GM12872 (cell line): ENCODE measurements around the gene SHKBP1.
A peak's percentile ranks its signal among the peaks of the same experiment; 100 is the strongest.

Source experiments
- CTCF ChIP-seq: IDR thresholded peaks from 3 replicates; pipeline ENCODE4 v1.5.1; 2011; ENCODE audit warnings: low read depth, mild to moderate bottlenecking, low read length, moderate library complexity; ENCODE audit not compliant: insufficient read depth

SHKBP1 gene

DNA sequence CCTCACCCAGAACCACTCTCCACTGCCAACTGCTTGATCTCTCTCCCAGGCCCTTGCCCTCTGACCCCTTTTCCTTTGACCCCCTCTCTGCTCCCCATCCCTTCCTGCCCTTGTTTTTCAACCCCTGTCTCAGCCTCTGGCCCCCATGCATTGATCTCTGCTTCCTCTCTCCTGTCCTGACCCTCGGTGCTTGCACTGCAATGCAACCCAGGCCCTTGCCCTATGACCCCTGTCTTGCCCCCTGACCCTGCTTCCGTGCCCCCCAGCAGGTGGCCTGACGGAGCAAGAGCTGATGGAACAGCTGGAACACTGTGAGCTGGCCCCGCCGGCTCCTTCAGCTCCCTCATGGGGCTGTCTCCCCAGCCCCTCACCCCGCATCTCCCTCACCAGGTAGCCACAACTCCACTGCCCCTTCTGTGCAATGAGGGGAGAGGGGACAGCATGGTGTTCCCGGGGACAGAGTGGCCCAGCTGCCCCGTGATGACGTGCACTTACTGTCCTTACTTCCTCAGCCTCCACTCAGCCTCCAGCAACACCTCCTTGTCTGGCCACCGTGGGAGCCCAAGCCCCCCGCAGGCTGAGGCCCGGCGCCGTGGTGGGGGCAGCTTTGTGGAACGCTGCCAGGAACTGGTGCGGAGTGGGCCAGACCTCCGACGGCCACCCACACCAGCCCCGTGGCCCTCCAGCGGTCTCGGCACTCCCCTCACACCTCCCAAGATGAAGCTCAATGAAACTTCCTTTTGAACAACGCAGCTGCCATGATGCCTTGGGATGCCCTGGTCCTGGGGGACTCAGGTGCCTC lies 14.0 kb downstream of the SHKBP1 start:
- TF ChIP-seq CTCF: no peak

GRCh38 chr19:40592170-40592569 lies 15.5 kb downstream of the SHKBP1 start:
- no peak for TF ChIP-seq CTCF

- no peak for TF ChIP-seq CTCF
Observed at GRCh38 chr19:40594255-40594654, 17.6 kb downstream of the SHKBP1 start.

DNA sequence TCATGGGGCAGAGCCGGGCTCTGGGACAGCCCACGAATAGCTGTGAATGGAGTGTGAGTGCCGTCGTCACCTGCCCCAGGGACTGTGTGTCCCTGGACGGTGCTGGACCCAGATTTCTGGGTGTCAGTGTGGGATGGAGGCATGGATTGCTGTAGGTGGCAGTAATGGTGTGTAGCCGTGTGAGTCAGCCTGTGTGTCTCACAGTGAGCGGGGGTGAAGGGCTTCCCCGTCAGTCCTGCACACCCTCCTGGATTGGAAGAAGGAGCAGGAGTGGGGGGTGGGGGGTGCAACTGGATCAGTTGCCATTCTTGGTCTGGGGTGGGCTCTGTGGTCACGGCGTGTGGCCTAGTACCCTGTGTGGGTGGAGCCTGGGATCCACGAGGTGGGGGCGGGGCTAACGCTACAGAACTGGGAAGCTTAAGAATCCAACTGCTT lies 18.0 kb downstream of the SHKBP1 start:
- 0 out of 3 replicates have a peak, but pooled peaks have one; percentile 4 for TF ChIP-seq CTCF

GRCh38 chr19:40596608-40597328 lies 20.1 kb downstream of the SHKBP1 start:
- no peak for TF ChIP-seq CTCF

DNA sequence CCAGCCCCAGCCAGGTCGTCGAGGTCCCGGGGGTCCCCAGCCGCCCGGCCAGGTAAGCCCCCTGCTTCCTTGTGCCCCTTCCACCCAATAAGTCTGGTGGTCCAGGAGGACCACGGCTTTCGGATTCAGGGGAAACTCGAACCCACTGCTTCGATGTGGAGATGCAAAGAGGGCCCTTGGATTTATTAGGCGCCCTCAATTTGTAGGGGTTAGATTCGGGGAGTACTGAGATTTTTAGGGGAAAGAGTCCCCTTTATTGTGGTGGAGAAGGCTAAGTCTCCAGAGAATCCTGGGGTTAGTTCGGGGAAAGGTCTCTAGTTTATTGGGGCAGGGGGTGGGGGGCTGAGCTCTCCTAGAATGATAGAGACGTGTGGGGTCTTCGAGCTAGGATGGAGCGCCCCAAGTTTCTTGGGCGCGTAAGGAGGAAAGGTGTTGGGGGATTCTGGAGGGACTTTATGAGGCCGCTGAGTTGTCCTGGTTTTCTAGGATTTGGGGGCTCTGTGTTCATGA lies 20.7 kb downstream of the SHKBP1 start:
- TF ChIP-seq CTCF: no peak

DNA sequence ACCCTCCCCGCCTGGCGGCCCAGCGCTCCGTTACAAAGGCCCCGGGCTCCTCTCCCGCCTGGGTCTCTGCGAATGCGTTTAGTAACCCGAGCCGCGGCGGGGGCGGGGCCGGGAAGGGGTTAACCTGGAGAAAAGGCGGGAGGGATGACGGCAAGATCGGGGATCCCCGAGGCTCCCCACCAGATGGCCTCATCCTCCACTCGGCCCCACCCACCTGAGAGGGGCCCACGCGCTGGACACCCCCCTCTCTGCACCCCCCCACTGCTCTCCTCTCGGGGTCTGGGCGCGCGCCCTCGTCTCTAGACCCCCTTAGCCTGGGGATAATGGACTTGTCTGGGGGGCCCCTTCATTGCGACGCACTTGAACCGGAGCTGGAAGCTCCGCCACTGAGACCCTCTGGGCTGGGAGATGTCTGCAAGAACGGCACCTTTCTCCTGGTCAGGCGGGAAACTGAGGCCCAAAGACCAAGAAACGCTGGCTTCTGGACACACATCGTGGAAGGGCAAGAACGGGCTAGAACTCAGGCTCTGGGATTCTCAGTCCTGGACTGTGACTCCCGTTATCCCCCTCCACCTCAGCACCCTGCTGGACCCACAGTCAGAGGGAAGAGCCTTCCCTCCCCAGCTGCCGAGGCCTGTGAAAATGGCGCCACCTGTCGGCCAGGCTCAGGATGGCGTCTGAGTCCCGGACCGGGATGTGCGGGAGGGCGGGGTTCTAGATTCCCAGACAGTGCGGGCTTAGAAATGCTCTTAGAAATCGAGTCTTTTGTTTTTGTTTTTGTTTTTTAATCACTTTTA lies 21.6 kb downstream of the SHKBP1 start:
- TF ChIP-seq CTCF: peak; percentile 94
